Trophoblast cell (in vitro differentiated cells and primary cell): ENCODE data around the gene SLC7A6OS.

Source experiments
- DNase-seq, 2 donors: peaks; one replicate each; pipeline ENCODE4 v3.0.0-alpha.2; 2016
- H2AFZ ChIP-seq: 2 replicates; pipeline ENCODE4 v1.6.1; 2013; ENCODE audit warnings: low read length, moderate library complexity, mild to moderate bottlenecking; ENCODE audit not compliant: insufficient read depth, poor library complexity
- H2AK5ac ChIP-seq: 2 replicates; pipeline ENCODE4 v1.6.1; 2013; ENCODE audit warnings: mild to moderate bottlenecking, low read length
- H2BK120ac ChIP-seq: 2 replicates; pipeline ENCODE4 v1.6.1; 2013; ENCODE audit warnings: low read length, mild to moderate bottlenecking, moderate library complexity; ENCODE audit not compliant: insufficient read depth, poor library complexity
- H2BK12ac ChIP-seq: 2 replicates; pipeline ENCODE4 v1.6.1; 2013; ENCODE audit warnings: mild to moderate bottlenecking, low read length, moderate library complexity
- H2BK5ac ChIP-seq: 2 replicates; pipeline ENCODE4 v1.6.1; 2013; ENCODE audit warnings: low read length, low read depth, moderate library complexity, mild to moderate bottlenecking; ENCODE audit not compliant: poor library complexity
- H3K14ac ChIP-seq: 2 replicates; pipeline ENCODE4 v1.6.1; 2013; ENCODE audit warnings: mild to moderate bottlenecking, low read length
- H3K18ac ChIP-seq: 2 replicates; pipeline ENCODE4 v1.6.1; 2013; ENCODE audit warnings: mild to moderate bottlenecking, low read length
- H3K23ac ChIP-seq: 2 replicates; pipeline ENCODE4 v1.6.1; 2013; ENCODE audit warnings: low read length
- H3K27ac ChIP-seq: 2 replicates; pipeline ENCODE4 v1.5.1; 2013; ENCODE audit warnings: low read depth, mild to moderate bottlenecking, inconsistent platforms, low read length, moderate library complexity
- H3K27me3 ChIP-seq: 2 replicates; pipeline ENCODE4 v1.6.1; 2013; ENCODE audit warnings: inconsistent platforms, mild to moderate bottlenecking, low read length, moderate library complexity; ENCODE audit not compliant: insufficient read depth
- H3K36me3 ChIP-seq, 2 experiments: 1 replicate in 1 of 2; 2 replicates in 1 of 2; pipeline ENCODE4 v1.6.1; 2013; ENCODE audit warnings: low read length in 2 of 2, mild to moderate bottlenecking in 2 of 2, moderate library complexity in 1 of 2; ENCODE audit not compliant: insufficient read depth in 2 of 2, control insufficient read depth in 1 of 2
- H3K4ac ChIP-seq: 2 replicates; pipeline ENCODE4 v1.6.1; 2013; ENCODE audit warnings: low read depth, mild to moderate bottlenecking, low read length, moderate library complexity
- H3K4me1 ChIP-seq, 2 experiments: 1 replicate in 1 of 2; 2 replicates in 1 of 2; pipeline ENCODE4 v1.6.1; 2013; ENCODE audit warnings: low read length in 2 of 2, mild to moderate bottlenecking in 2 of 2, moderate library complexity in 1 of 2; ENCODE audit not compliant: insufficient read depth in 2 of 2, control insufficient read depth in 1 of 2
- H3K4me2 ChIP-seq: 2 replicates; pipeline ENCODE4 v1.6.1; 2013; ENCODE audit warnings: inconsistent platforms, mild to moderate bottlenecking, low read length, moderate library complexity
- H3K4me3 ChIP-seq: 2 replicates; pipeline ENCODE4 v1.5.1; 2013; ENCODE audit warnings: mild to moderate bottlenecking, low read depth, low read length, inconsistent platforms
- H3K79me1 ChIP-seq: one replicate; pipeline ENCODE4 v1.6.1; 2013; ENCODE audit warnings: low read length
- H3K79me2 ChIP-seq: 2 replicates; pipeline ENCODE4 v1.6.1; 2013; ENCODE audit warnings: low read length, mild to moderate bottlenecking; ENCODE audit not compliant: control insufficient read depth, insufficient read depth, poor library complexity
- H3K9ac ChIP-seq: 2 replicates; pipeline ENCODE4 v1.6.1; 2013; ENCODE audit warnings: mild to moderate bottlenecking, low read length
- H3K9me3 ChIP-seq: 2 replicates; pipeline ENCODE4 v1.6.1; 2013; ENCODE audit warnings: low read depth, mild to moderate bottlenecking, control low read depth, inconsistent platforms, low read length; ENCODE audit not compliant: insufficient read depth
- H4K12ac ChIP-seq: 2 replicates; pipeline ENCODE4 v1.6.1; 2013; ENCODE audit warnings: low read depth, mild to moderate bottlenecking, low read length, moderate library complexity
- H4K8ac ChIP-seq: 2 replicates; pipeline ENCODE4 v1.6.1; 2013; ENCODE audit warnings: low read depth, mild to moderate bottlenecking, low read length, moderate library complexity
- H4K91ac ChIP-seq: one replicate; pipeline ENCODE4 v1.6.1; 2013; ENCODE audit warnings: low read depth, mild to moderate bottlenecking, low read length, moderate library complexity
- WGBS: extraction: QIAGEN DNeasy Blood & Tissue Kit; methylation state at CpG from one replicate; pipeline ENCODE4 v1.1.7; 2013; ENCODE audit warnings: missing lambda C conversion rate; ENCODE audit not compliant: insufficient read length, insufficient coverage; ENCODE audit errors: extremely low coverage; 5-methylcytosine and 5-hydroxymethylcytosine counted together

SLC7A6OS gene

GRCh38 chr16:68297908-68298307 is 12.8 kb downstream of the SLC7A6OS start:
- Histone ChIP-seq H3K27ac (no peak overlapping the region), H3K18ac (no peak overlapping the region), H3K9me3 (peaks cover 1% of the 10 kb centered on the region), H3K14ac (no peak overlapping the region), H4K91ac (no peak overlapping the region), H2AFZ (no peak overlapping the region), H3K4me1 (no peaks in the 10 kb centered on the region), H3K23ac (no peak overlapping the region), H3K4me3 (no peak overlapping the region), H4K12ac (no peak overlapping the region), H3K9ac (no peak overlapping the region), H3K27me3 (no peaks in the 10 kb centered on the region), H4K8ac (no peak overlapping the region), H3K4ac (no peak overlapping the region), H3K4me2 (no peak overlapping the region), H2BK5ac (no peak overlapping the region), H2BK120ac (no peak overlapping the region), H3K79me1 (no peaks in the 10 kb centered on the region), H3K36me3 (peaks cover 50 to 70% of the 10 kb centered on the region in 2 experiments), H3K79me2 (no peaks in the 10 kb centered on the region), H2AK5ac (no peak overlapping the region), H2BK12ac (no peak overlapping the region)
- no CpG with 5 or more reads among the region's 3 CpGs for WGBS
- DNase-seq = no peak

GRCh38 chr16:68296693-68297092 is 14.1 kb downstream of the SLC7A6OS start:
- no peak overlapping the region for H3K4me3 ChIP-seq
- peaks cover 1% of the 10 kb centered on the region for H3K9me3 ChIP-seq
- no peak overlapping the region for H4K91ac ChIP-seq
- no peak overlapping the region for H3K14ac ChIP-seq
- H2BK12ac ChIP-seq = no peak overlapping the region
- no peak overlapping the region for H4K8ac ChIP-seq
- no peak overlapping the region for H3K18ac ChIP-seq
- H4K12ac ChIP-seq = no peak overlapping the region
- no peak overlapping the region for H2AK5ac ChIP-seq
- DNase-seq = no peak
- H3K79me1 ChIP-seq = no peaks in the 10 kb centered on the region
- no peak overlapping the region for H3K9ac ChIP-seq
- H2AFZ ChIP-seq = no peak overlapping the region
- no peak overlapping the region for H3K27ac ChIP-seq
- no peaks in the 10 kb centered on the region for H3K27me3 ChIP-seq
- H3K23ac ChIP-seq = no peak overlapping the region
- H2BK5ac ChIP-seq = no peak overlapping the region
- no peak overlapping the region for H2BK120ac ChIP-seq
- no peak overlapping the region for H3K4ac ChIP-seq
- H3K36me3 ChIP-seq = peaks cover 45 to 68% of the 10 kb centered on the region in 2 experiments
- H3K4me2 ChIP-seq = no peak overlapping the region
- no peaks in the 10 kb centered on the region for H3K79me2 ChIP-seq
- no peaks in the 10 kb centered on the region for H3K4me1 ChIP-seq
- no CpG with 5 or more reads among the region's 6 CpGs for WGBS

GRCh38 chr16:68296291-68296690 is 14.5 kb downstream of the SLC7A6OS start:
- no peak overlapping the region for H3K23ac ChIP-seq
- no peak overlapping the region for H3K4me3 ChIP-seq
- H3K27ac ChIP-seq = no peak overlapping the region
- H3K27me3 ChIP-seq = no peaks in the 10 kb centered on the region
- no peak overlapping the region for H4K91ac ChIP-seq
- H3K14ac ChIP-seq = no peak overlapping the region
- no peak overlapping the region for H2AK5ac ChIP-seq
- H2BK120ac ChIP-seq = no peak overlapping the region
- no peaks in the 10 kb centered on the region for H3K79me2 ChIP-seq
- no peak overlapping the region for H2BK5ac ChIP-seq
- H3K36me3 ChIP-seq = peaks cover 47 to 72% of the 10 kb centered on the region in 2 experiments
- H4K12ac ChIP-seq = no peak overlapping the region
- H2BK12ac ChIP-seq = no peak overlapping the region
- no peaks in the 10 kb centered on the region for H3K4me1 ChIP-seq
- no peak overlapping the region for H3K18ac ChIP-seq
- no peak overlapping the region for H3K9ac ChIP-seq
- DNase-seq = no peak
- no peak overlapping the region for H3K4ac ChIP-seq
- no peak overlapping the region for H4K8ac ChIP-seq
- peaks cover 1% of the 10 kb centered on the region for H3K9me3 ChIP-seq
- no peak overlapping the region for H2AFZ ChIP-seq
- no CpG with 5 or more reads among the region's 12 CpGs for WGBS
- H3K79me1 ChIP-seq = no peaks in the 10 kb centered on the region
- no peak overlapping the region for H3K4me2 ChIP-seq

GRCh38 chr16:68292425-68292824 is 18.3 kb downstream of the SLC7A6OS start:
- no peaks in the 10 kb centered on the region for H3K27me3 ChIP-seq
- peaks cover 50 to 68% of the 10 kb centered on the region in 2 experiments for H3K36me3 ChIP-seq
- no peak overlapping the region for H4K8ac ChIP-seq
- DNase-seq = peak; percentile 74 to 79
- no CpG with 5 or more reads among the region's 5 CpGs for WGBS
- H3K4me3 ChIP-seq = no peak overlapping the region
- H3K4ac ChIP-seq = no peak overlapping the region
- H3K4me1 ChIP-seq = peaks cover 3 to 4% of the 10 kb centered on the region in 2 experiments
- H3K27ac ChIP-seq = no peak overlapping the region
- no peaks in the 10 kb centered on the region for H3K79me2 ChIP-seq
- no peaks in the 10 kb centered on the region for H3K79me1 ChIP-seq
- no peak overlapping the region for H2AK5ac ChIP-seq
- H3K9me3 ChIP-seq = peaks cover 1% of the 10 kb centered on the region
- no peak overlapping the region for H3K4me2 ChIP-seq
- no peak overlapping the region for H2BK120ac ChIP-seq
- H3K18ac ChIP-seq = no peak overlapping the region
- no peak overlapping the region for H3K14ac ChIP-seq
- no peak overlapping the region for H4K91ac ChIP-seq
- H2AFZ ChIP-seq = no peak overlapping the region
- no peak overlapping the region for H2BK5ac ChIP-seq
- H4K12ac ChIP-seq = no peak overlapping the region
- H3K23ac ChIP-seq = no peak overlapping the region
- H3K9ac ChIP-seq = no peak overlapping the region
- H2BK12ac ChIP-seq = no peak overlapping the region
